ENCODE measurements around the gene EHMT1. TPM values are rescaled to one million over a fixed set of nuclear protein-coding genes. Genes with fewer than 3 reads are reported as not detected.

EHMT1 gene
- polyA plus RNA-seq, 2 of the 4 experiments (the other 2 are of a cell fraction) = 41.3 to 48.0 TPM

DNA sequence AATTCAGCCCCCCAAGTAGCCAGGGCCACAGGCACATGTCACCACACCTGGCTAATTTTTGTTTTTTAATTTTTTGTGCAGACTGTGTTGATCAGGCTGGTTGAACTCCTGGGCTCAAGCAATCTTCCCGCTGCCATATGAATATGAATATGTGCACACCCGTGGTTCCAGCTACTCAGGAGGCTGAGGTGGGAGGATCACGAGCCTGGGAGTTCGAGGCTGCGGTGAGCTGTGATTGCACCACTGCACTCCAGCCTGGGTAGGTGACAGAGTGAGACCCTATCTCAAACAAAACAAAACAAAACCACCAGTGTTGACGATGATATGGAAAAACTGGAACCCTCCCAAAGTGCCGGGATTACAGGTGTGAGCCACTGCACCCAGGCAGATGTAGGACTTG, 32.0 kb downstream of the EHMT1 start:
- no peak for DNase-seq (ENCODE audit: low read depth in 1 of 2, low spot score in 1 of 2)
- H3K4me1 ChIP-seq = no peaks in the 10 kb centered on the region
- no peak for FAIRE-seq
- H3K4me3 ChIP-seq = no peak overlapping the region
- no peak overlapping the region for H3K27ac ChIP-seq
- ChIA-PET POLR2A (no interaction called here), CTCF (no interaction called here)
- 92% methylated on average over 7 of the region's 7 CpGs for WGBS (ENCODE audit: missing lambda C conversion rate)
- H3K4me2 ChIP-seq = no peak overlapping the region
- no peak for TF ChIP-seq KDM1A (IDR thresholded peaks at IDR 0.05; ENCODE audit: low read depth)
- no peak for TF ChIP-seq CBX2 (IDR thresholded peaks at IDR 0.05; ENCODE audit: borderline replicate concordance, low read depth)
- no peak for TF ChIP-seq RCOR1 (IDR thresholded peaks at IDR 0.05; ENCODE audit: low read depth, low read length)
- H3K9me3 ChIP-seq = no peaks in the 10 kb centered on the region
- no peak for ATAC-seq

DNA sequence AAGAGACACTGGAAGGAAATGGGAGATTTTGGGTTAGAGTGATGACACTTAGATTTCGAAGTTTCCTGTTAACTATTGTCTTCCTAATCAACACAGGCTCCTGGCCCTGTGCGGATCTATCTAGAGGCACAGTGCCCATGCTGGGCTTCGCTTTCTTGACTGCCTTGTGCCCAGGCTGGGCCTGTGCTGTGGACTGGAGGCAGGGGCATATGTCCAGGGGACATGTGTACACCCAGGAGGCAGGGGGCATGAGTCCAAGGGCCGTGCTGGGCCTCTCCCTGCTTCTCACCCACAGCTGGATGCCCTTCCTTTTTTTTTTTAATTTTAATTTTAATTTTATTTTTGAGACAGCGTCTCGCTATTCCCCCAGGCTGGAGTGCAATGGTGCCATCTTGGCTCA, 37.6 kb downstream of the EHMT1 start:
- FAIRE-seq (no peak), ATAC-seq (no peak), DNase-seq (ENCODE audit: low read depth in 1 of 2, low spot score in 1 of 2) (no peak)
- ChIA-PET CTCF (interaction anchor here (1.1 to 1.6 kb wide), 2 partner anchors 8 to 15 kb away, joined by 4 to 6 read pairs; no protein-coding TSS in a partner anchor), POLR2A (interaction anchor here (0.7 kb wide), 1 partner anchor 13 kb away, joined by 3 read pairs; no protein-coding TSS in a partner anchor)
- TF ChIP-seq POLR2A (IDR thresholded peaks at IDR 0.05; ENCODE audit: low read length) (no peak), HOXA7 (CRISPR knock-in tag; IDR thresholded peaks at IDR 0.05) (no peak), FOSB (CRISPR knock-in tag; IDR thresholded peaks at IDR 0.05) (no peak), RAD21 (conservative IDR thresholded peaks at IDR 0.05 in 1 of 2, IDR thresholded peaks at IDR 0.05 in 1 of 2) (no peak), CHD4 (IDR thresholded peaks at IDR 0.05; ENCODE audit: borderline replicate concordance) (no peak), ZC3H11A (IDR thresholded peaks at IDR 0.05) (no peak), EP300 (IDR thresholded peaks at IDR 0.05) (no peak), NPAS2 (CRISPR knock-in tag; IDR thresholded peaks at IDR 0.05; ENCODE audit: borderline replicate concordance) (no peak)
- Histone ChIP-seq H3K9me3 (no peaks in the 10 kb centered on the region), H3K4me1 (no peaks in the 10 kb centered on the region), H3K4me2 (no peak overlapping the region), H3K4me3 (no peak overlapping the region), H3K27ac (no peak overlapping the region)
- WGBS (ENCODE audit: missing lambda C conversion rate) = 95% methylated on average over 6 of the region's 6 CpGs

DNA sequence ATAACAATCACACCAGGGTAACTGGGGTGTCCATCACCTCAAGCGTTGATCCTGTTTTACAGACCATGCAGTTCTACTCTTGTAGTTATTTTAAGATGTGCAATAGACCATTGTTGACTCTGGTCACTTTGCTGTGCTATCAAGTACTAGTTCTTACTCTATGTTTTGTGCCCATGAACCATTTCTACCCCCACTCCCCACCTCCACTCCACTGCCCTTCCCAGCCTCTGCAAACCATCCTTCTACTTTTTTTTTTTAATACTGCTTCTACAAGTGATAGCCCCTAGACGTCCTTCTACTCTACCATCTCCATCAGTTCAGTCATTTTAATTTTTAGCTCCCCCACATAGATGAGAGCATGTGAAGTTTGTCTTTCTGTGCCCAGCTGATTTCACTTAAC, 38.8 kb downstream of the EHMT1 start:
- WGBS (ENCODE audit: missing lambda C conversion rate) = 91% methylated on average over 2 of the region's 2 CpGs
- Histone ChIP-seq H3K4me1 (no peaks in the 10 kb centered on the region), H3K4me3 (no peak overlapping the region), H3K27ac (no peak overlapping the region), H3K4me2 (no peak overlapping the region), H3K9me3 (no peaks in the 10 kb centered on the region)
- no peak for DNase-seq (ENCODE audit: low read depth in 1 of 2, low spot score in 1 of 2)
- no peak for ATAC-seq
- CTCF ChIA-PET = interaction anchor here (1.1 to 1.6 kb wide), 2 partner anchors 14 to 16 kb away, joined by 3 to 6 read pairs; no protein-coding TSS in a partner anchor
- FAIRE-seq = no peak
- POLR2A ChIA-PET = no interaction called here
- TF ChIP-seq EP300 (IDR thresholded peaks at IDR 0.05) (no peak), EHMT2 (IDR thresholded peaks at IDR 0.05; ENCODE audit: low read depth) (no peak), FOSB (CRISPR knock-in tag; IDR thresholded peaks at IDR 0.05) (no peak), ZFP36 (IDR thresholded peaks at IDR 0.05; ENCODE audit: borderline replicate concordance, partially characterized antibody) (no peak), NFE2L2 (conservative IDR thresholded peaks at IDR 0.05; ENCODE audit: low read length) (no peak), HDAC2 (IDR thresholded peaks at IDR 0.05) (no peak), BHLHE40 (IDR thresholded peaks at IDR 0.05; ENCODE audit: low read depth, low read length) (no peak), CHD4 (IDR thresholded peaks at IDR 0.05; ENCODE audit: borderline replicate concordance) (no peak), HEYL (CRISPR knock-in tag; IDR thresholded peaks at IDR 0.05) (no peak), HOXB13 (CRISPR knock-in tag; IDR thresholded peaks at IDR 0.05; ENCODE audit: low read depth) (no peak), KDM5A (IDR thresholded peaks at IDR 0.05) (no peak), CBX2 (IDR thresholded peaks at IDR 0.05; ENCODE audit: borderline replicate concordance, low read depth) (no peak), CBX8 (IDR thresholded peaks at IDR 0.05) (no peak)
- TF ChIP-seq, protein P1, sequence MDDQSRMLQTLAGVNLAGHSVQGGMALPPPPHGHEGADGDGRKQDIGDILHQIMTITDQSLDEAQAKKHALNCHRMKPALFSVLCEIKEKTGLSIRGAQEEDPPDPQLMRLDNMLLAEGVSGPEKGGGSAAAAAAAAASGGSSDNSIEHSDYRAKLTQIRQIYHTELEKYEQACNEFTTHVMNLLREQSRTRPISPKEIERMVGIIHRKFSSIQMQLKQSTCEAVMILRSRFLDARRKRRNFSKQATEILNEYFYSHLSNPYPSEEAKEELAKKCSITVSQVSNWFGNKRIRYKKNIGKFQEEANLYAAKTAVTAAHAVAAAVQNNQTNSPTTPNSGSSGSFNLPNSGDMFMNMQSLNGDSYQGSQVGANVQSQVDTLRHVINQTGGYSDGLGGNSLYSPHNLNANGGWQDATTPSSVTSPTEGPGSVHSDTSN (IDR thresholded peaks at IDR 0.05) = no peak
- TF ChIP-seq, protein P2, sequence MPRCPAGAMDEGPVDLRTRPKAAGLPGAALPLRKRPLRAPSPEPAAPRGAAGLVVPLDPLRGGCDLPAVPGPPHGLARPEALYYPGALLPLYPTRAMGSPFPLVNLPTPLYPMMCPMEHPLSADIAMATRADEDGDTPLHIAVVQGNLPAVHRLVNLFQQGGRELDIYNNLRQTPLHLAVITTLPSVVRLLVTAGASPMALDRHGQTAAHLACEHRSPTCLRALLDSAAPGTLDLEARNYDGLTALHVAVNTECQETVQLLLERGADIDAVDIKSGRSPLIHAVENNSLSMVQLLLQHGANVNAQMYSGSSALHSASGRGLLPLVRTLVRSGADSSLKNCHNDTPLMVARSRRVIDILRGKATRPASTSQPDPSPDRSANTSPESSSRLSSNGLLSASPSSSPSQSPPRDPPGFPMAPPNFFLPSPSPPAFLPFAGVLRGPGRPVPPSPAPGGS (IDR thresholded peaks at IDR 0.05) = no peak

Measured in A549 (cell line).